ENCODE measurements around the gene KANK4.

KANK4 gene

DNA sequence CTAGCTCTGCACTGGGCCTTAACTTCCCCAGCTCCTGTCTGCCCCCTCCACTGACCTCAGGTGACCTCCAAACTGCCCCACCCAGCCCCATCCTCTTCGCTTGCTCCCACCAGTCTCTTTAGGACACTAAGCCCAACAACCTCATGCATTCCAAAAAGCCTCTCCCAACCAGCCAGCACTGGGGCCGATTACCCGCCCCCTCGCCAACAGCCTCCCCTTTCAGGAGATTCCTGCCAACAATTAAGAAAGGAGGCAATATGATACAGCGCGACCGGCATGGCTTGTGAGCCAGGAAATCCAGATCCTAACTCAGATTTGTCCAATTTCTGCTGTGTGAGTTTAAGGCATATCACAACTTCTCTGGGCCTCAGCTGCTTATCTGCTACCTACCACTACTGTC is 14.7 kb downstream of the KANK4 start:
- no peak for DNase-seq

DNA sequence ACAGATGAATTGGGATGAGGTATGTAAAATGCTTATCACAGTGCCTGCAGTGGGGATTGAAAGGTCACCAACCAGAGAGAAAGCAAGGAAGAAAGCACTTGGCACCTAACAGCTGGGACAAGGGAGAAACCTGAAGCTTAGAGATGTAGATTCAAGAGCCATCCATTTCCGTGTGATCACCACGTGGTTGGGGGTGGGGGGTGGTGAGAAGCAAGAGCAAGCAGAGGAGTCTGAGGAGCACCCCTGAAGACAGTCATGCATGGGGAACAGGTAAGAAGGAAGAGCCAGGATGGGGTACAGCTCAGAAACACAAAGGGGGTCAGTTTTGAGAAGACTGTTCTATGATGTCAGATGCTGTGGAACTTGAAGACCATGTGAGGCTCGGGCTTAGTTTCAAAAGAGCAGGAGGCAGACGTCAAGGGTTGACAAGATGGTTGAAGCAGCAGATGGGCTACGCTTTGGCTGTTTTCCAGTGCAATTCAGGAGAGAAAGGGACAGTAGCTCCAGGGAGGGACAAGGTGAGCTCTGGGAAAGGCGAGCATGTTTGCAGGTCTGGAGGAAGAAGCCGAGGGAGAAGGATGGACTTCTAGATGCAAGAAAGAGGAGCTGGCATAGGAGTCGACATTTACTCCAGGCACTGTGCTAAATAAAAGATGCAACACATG is 17.4 kb downstream of the KANK4 start:
- no peak for DNase-seq

DNA sequence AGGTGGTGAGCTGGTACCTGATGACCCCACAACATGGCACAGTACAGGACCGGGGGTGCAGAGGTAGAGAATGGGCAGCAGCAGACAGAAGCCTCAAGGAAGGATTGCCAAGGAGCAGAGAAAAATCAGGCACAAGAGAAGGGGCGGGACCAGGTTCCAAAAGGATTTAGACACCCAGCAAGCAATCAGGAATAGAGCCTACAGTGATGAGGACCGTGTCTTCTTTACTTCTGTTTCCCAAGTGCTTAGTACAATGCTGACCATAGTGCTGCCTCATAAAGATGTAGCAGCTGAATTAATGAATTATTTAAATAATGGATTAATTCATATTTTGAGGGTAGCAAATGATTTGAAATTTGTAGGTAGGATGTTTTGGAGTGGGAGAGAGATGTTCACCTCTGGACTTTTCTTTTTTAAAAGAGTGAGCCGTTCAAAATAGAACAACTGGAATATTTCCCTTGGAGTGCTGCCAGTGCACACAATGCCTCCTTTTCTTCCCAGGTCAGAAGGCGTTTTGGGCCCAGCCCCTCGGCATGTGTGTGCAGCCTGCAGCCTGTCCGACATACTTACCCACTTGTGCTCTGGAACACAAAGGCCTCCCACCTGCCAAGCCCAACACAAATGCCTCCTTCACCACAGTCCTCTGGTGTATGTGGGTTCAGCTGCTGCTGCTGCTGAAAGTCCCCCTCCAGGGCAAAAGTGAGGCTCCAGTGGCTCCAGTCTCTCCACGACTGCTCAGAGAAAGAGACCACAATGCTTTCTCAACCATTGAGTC is 19.6 kb downstream of the KANK4 start:
- DNase-seq = peak; percentile 61

DNA sequence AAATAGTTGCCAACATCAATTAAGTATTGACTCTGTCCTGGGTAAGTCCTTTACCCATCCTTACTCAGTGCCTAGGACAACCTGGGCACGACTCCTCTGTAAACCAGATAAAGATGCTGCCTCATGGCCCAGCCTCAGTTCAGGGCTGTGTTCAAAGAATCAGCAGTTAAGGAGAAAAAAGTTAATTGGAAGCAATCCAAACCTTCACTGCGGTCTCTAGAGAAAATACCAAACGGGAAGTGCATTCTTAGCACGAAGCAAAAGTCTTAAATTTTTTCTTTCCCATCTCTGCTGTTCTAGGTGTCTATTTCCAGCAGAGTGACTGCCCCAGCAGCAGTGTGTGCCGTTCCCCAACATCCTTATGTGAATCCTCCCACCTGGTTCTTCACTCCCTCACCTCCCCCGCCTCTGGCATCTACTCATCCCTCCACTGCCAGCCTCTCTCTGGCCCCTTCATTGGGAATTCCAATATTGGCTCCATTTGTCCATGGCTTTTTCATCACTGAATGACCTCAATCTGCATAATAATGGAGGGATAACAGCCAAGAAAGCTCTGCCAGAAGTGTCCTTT is 23.2 kb downstream of the KANK4 start:
- DNase-seq = no peak

DNA sequence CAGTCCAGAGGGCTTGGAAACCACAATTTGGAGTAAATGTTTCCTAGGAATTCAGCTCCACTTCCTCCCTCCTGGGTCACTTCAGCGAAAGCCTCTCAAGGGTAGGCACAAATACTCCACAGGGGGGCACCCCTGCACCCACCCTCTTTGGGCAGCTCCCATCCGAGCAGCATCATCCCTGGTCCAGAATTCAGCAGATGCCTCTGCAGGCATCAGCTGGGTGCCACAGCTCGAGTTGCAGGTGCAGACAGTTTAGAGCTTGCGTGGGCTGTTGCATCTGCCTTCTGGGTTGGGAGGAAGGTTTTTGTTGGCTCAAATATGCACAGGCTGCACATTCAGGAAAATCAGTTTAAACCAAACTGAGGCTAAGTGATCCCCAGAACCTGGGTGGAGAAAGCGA is 25.0 kb downstream of the KANK4 start:
- no peak for DNase-seq

DNA sequence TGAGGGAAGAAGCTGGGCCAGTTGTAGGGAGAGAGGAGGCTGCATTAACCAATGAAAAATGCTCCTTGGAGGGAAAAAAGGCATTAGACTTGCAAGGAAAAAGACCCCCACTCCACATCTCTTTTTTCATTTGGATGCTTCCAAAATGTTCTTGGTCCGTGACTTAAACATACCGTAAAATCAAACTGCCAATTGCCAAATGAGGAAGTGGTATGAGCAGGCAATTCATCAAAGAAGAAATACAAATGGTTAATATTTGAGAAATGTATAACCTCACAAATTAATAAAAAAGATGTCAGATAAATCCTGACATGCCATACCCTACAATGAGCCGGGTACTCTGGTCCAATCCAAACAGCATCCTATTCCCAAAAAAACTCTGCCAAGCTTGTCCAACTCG is 30.6 kb downstream of the KANK4 start:
- DNase-seq = no peak

DNA sequence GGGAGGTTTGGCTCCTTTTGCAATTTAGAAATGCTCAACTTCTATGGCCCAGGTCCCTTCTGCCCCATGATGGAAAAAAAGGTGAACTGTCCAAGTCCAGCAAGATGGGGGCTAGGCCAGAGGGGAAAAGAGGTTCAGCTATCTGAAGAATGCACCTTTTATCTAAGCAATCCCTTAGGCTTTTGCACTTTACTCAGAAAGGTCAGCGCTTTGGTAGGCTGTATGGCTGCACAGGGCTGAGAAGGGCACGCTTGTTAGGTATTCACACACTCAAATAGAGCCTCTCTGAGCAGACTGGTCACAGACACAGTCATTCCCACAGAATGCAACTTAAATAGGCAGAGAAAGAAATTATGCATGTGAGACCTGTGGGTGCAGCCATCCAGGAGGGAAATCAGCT is 31.0 kb downstream of the KANK4 start:
- DNase-seq = no peak

DNA sequence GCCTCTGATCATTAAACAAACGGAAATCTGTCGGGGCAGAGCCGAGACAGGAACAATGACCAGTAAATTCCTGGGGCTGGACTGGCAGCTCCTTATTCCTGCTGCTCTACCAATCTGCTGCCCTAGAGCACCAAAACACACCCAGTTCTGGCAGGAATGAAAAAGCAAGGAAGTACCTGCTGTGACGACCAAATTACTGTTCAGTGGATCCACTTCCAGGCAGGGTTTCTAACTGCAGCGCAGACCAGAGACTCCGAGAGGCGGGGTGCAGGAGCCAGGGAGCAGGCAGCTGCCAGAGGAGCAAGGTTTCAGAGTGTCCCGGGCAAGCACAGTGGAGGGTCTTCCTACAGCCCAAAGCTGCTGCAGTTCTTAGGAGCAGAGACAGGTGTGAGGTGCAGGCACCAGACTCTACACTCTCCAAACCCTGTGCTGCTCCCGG is 32.4 kb downstream of the KANK4 start:
- DNase-seq = no peak

DNA sequence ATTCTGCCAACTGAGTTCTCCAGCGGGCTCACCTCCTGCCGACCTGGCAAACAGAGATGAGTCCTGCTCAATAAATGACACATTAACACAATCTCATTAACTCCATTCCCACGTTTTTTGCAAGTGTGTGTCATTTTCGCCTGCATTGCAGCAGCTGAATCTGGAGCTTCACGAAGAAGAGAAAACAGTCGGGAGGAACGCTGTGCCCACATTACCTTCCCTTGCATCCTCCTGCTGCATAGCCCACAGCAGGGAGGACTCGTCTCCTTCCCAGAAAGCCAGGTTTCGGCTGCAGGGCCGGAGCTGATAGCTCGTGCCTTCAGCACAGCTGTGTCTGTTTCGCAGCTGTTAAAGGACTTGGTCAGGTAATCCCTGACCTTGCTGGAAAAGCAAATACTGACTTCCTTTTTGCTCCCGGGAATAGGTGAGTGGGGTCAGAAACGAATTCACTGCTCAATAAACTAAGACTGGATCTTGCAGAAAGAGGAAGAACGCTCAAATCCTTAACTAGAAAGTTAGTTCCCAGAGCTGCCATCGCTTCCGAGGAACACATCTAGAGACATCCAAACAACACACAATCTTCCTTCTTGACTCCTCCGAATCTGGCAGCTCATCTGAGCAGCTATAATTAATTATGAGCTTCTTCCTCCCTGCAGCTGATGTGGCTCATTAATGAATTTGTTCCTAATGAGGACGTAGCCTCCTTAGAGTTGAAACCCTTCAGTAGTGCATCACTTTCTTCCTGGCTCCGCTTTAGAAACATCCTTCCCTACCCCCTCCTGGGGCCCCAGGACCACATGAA is 33.0 kb downstream of the KANK4 start:
- DNase-seq = no peak

DNA sequence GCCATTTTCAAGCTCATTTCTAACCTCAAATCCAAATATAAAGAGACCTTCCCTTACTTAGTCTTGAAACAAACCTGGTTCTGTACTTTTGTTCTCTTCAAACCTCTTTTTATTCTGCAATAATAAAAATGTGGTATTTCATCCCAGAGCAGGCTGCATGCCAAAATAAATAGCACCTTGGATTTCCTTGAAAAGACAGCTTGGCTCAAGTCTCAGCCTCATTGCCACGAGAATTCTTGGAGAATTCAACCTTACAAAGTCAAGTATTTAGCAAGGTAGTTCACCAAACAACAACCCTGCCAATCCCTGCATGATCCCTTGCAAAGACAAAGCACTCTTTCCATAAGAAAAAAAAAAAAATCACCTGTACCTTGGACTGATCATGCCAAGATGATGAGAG is 33.8 kb downstream of the KANK4 start:
- DNase-seq = no peak

DNA sequence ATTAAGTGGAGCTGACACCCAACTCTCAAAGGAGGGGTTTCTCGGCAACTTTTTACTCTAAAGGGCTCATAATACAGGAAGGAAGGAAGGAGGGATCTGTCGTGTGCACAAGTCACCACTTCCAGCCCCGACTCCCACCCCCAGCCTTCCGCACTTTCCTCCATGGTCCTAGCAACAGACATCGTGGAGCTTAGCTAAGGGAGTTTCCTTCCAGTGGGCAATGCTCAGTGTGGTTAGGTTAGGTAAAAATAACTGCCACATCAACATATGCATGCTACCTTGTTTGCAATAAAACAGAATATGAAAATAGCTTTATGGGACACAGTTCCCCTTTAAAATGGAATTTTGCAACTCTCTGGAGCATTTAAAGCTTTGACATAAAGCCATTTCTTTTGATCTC is 35.2 kb downstream of the KANK4 start:
- DNase-seq = no peak

DNA sequence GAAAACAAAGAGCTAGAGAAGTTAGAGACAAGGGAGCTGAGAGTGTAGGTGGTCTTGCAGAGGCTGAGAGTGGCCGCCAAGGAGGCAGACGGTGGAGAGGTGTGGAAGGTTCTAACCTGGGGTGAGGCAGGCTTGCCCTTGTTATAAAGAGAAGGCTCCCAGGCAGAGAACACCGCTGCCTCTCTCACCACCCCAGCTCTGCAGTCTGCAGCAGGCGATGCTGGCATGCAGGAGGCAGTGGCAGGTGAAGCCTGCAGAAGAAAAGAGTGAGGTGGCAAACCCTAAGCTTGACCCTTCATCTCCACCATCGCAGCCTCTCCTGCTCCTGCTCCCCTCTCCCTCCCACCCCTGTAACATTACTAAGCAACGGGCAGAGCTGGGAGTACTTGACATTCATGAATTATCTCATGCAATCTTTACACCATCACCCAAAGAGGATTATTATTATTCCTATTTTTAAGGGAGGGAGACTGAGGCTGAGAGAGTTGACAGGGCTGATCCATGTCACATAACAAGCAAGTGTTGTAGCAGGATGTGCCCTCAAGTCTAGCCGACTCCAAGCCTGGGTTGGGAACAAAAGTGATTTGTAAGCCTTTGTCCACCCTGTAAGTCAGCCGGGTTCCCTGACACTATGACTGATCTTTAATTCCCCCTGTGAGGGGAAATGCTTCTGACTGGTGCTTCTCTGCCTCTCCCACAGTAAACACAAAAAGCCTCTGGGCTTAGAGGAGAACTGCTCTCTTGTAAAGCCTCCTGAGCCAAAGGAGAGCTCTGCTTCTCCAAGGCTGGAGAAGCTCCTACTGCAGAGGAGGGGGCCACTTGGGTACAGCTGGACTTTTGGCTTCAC is 36.1 kb downstream of the KANK4 start:
- no peak for DNase-seq

DNA sequence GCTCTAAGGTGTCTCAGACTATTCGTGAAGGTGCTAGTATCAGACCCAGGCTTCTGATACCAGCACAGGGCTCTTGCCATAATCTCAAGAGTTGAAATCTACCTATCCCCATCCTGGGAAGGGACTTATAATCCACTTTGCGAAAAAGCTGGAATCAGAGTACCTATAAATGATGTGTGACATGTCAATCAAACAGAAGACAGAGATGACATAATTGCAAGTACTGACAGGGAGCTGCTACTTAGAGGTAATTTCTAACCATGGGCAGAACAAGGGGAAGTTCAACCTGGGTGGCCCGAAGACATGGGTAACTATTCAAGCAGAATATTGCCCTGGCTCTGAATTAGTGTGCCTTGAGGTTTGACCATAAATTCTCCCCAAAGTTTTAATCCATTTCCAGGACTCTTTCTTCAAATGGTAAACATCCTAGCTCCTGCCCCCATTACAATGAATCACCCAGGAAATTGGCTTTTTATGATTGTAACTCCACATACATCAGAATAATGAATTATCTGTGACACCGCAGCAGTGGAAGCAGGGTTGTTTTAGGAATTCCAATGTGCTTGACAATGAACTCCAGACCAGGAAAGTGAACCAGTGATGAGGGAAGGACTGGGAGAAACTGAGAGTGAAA is 37.2 kb downstream of the KANK4 start:
- no peak for DNase-seq

DNA sequence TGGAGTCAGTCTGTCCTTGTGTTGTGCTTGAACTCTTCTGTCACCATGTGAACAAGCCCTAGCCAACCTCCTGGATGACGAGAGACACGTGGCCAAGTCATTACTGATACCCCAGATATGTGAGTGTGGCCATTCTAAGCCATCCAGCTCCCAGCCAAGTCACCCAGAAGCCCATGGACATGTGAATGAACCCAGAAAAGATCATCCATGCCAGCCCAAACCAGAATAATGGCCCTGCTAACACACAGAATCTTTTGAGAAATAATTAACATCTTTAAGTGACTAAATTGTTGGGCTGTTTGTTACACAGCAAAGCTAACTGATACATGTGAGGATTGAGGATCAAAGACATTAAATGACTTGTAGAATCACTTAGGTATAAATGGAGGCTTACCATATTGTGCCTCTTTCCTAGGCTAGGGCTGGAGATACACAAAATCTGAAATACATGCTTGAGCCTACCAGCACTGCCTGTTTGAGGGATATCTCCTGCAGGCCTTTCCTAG is 38.2 kb downstream of the KANK4 start:
- DNase-seq = no peak

DNA sequence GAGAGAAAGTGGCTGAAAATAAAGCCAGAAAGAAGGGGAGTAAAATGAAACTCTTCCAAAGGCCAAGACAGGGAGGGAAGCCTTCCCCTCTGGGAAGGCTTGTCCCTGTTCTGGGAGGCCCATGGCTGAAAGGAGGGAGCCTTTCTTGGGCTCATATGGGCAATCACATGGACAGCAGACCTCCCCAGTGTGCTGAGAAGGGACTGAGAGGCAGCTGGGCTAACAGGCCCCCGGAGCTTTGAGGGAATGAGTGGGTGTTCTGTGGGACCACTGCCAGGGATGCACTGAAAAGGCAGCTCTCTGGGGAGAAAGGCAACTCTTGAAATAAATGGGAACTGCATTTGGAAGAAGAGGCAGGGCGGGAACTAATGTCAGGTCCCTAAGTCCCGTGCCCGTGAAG is 39.1 kb downstream of the KANK4 start:
- no peak for DNase-seq

DNA sequence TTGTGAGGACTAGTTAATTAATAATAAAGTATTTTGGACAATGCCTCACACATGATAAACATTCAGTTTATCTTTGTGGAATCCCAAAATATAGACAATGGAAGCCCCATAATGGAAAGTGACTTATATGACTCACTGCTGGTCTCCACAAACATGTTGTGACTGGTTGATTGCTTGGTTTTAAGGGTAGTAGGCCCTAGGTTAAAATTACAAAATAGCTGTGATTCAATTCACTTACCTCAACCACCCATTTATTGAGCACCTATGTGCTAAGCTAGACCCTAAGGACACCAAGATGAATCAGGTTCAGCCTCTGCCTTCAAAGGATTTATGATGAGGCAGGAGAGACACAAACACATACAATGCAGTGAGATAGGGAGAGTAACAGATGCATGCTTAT is 42.4 kb downstream of the KANK4 start:
- no peak for DNase-seq

DNA sequence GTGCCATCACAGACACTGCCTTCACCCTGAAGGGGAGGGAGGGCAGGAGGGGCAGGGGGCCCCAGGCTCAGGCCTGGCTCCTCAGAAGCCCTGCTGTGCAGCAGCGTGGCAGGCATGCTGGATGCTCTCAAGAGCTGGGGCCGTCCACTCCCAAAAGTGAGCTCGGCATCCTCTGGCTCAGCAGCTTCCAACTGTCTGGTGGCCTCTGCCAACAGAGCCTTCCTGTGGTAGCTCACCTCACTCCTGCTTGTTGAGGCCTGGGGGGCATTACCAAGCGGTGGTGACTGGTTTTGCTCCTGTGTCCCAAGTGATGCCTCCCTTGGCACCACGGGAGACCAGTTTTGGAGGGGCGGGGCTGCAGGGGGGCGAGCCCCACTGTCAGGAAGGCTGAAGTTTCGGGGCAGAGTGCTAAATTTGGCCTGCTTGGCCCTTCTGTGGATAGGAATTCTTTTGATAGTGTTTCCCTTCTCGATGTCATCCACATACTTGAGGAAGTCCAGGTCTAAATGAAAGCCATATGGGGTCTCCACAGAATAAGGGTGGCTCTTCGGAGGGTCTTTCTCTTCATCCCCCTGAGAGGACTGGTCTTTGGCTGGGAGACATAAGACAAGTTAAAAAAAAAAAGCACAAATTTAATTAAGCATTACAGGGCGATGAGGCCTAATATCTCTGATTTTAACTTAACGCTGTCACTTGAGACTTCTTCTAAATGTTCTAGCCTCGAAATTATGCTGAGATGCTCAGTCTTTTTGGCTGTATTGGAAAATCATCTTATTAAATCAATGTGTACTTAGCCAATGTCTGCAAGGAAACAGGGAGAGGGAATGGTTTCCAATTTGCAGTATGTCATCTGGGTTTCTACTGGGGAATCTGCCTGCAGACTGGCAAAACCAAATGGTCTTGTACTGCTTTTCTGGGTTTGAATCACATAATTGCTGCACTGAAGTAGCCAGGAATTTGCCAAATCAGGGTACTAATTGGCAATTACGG is 44.4 kb downstream of the KANK4 start:
- no peak for DNase-seq

DNA sequence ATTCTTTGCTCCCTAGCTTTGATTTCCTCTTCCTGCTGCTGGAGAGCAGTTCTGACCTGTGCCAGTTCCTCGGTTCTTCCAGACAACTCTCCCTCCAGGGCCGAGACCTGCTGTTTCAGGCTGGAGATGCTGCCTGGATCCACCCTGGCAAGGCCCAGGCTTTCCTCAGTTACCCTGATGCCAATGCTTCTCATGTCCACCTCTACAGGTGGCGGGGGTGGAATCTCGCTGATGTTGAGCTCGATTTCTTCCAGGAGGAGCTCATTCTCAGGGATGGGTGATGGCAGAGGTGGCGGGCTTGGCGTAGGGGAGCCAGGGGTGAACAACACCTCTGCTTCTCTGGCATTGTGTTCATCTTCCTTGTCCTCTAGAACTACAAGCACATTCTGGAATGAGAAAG is 45.3 kb downstream of the KANK4 start:
- DNase-seq = no peak

DNA sequence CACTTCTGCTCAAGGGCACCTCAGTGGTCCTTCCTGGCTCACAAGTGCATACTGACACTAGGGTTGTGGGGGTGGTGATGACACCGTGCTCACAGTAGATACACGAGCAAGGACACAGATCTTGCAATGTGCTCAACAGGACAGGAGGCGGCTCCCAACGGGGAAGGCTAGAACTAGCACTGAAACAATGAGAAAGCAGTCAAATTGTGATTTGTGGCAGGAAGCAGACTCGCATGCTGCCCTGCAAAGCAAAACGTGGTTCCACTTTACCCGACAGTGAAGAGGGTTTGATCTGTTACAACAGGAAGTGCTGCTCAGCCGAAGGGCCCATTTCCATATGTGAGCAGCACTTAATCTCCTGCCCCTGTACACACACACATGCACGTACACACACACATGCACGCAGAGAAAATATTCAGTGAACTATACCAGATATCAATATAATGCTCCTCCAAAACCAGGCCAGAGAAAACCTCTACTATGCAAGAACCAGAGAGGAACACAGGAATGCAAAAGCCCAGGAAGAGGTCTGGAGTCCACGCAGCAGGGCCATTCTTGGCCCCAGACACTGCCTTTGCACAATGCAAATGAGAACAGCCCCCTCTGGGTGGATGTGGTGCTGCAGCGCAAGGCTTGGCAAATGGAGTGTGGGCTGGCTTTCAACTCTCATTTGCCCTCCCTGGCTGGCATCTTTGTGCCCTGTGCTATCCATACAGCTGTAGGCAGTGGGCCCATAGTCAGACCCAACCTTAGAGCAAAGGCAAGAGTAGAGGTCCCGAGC is 47.1 kb downstream of the KANK4 start:
- DNase-seq = no peak

DNA sequence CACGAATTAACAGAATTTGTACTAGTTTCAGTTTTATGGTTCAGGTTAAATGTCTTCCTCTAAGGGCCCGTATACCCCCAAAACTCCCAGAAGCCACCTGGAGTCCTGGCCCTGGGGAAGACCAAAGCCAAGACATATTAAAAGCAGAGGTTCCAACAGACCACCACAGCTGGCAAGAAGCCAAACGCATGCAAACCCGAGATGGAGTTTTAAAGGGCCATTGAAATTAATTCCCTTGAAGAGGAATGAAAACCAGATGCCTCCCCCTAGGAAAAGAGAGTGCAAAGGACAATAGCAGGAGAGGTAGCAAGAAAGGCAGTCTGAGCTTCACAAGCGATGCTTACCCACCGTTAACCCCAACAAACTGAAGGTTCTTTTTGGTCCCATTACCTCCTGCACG is 48.1 kb downstream of the KANK4 start:
- DNase-seq = no peak
